NCI-H1092 treated with DMSO at 0.1 percent for 48 hours (cell line): ENCODE data around the gene GIMD1.

Source experiments
- DNase-seq: peaks from one replicate; lab custom pipeline; 2025; lab: John Stamatoyannopoulos, UW

GIMD1 gene

DNA sequence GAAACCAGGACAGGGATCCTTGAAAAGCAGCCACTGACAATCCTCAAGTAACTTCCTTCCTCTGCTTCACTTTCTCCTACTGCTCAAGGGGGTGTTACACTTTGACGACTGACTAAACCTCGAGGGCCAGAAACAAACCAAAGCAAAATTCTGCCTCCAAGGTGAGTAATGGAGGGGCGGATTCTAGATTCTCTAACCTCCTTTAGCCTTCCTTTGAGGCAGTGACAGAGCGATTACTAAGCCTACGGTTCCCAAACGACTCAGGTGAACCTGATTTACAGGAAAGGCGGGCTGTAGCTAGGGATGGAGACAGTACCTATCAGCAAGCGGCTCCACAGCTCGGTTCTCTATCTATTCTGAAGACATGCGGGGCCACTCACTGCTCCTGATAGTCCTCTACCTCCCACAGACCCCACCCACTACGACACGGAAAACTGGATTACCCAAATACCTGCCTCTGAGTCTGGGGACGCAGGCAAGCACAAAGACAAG lies 53.1 kb downstream of the GIMD1 start:
- DNase-seq: peak; percentile 60

GRCh38 chr4:106314960-106315359 lies 53.6 kb downstream of the GIMD1 start:
- DNase-seq: no peak

DNA sequence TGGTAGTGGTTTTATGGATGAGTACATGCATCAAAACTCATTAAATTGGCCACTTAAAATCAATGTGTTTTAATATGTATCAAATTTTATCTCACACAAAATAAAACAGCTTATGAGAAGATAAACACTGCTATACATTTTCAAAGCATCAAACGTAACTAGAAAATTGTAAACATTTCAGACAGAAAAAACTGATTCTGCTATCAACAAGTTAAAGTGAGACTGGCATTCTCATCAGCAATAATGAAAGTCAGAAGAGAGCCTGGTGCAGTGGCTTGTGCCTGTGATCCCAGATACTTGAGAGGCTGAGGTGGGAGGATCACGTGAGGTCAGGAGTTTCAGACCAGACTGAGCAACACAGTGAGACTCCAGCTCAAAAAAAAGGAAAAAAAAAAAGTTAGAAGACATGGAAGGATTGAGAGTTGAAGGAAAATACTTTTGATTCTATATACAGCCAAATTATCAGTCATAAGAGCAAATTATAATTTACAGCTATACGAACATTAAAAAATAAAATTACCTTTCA lies 55.5 kb downstream of the GIMD1 start:
- no peak for DNase-seq

- no peak for DNase-seq
Observed at GRCh38 chr4:106312377-106312776, 56.2 kb downstream of the GIMD1 start.
